ENCODE data around the gene MPP1. TPM values are rescaled to one million over a fixed set of nuclear protein-coding genes. Genes with fewer than 3 reads are reported as not detected.
"Not testable (repeated sequence)": the region's sequence is repeated elsewhere in the genome, so short reads cannot be mapped to it uniquely, and the experiment has no call there.

The MPP1 gene
- total RNA-seq, 1 donor from 2014 or later = 9.2 TPM

DNA sequence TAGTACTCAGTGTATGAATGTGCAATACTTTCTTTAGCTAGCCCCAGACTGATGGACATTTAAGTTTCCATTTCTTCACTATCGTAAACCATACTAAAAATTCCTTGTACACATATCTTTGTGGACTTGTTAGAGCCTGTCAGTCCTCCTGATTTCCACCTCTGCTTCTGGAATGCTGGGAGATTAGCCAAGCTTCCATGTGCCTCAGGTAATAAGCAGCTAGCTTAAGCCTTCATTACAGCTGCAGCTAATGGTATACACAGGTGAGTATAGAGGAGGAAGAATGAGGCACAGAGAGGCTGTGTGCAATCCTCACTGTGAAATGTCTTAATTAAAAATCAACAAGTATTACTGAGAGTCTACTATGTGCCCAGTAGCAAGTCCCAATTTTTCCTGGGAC lies 19.4 kb upstream of the MPP1 start:
- Mint-ChIP-seq H3K4me3 (no peak overlapping the region), H3K27ac (no peak overlapping the region), H3K4me1 (no peaks in the 10 kb centered on the region), H3K27me3 (ENCODE audit: low read depth) (no peaks in the 10 kb centered on the region), H3K36me3 (no peaks in the 10 kb centered on the region), H3K9me3 (peaks cover 30% of the 10 kb centered on the region)
- TF ChIP-seq, protein P1, sequence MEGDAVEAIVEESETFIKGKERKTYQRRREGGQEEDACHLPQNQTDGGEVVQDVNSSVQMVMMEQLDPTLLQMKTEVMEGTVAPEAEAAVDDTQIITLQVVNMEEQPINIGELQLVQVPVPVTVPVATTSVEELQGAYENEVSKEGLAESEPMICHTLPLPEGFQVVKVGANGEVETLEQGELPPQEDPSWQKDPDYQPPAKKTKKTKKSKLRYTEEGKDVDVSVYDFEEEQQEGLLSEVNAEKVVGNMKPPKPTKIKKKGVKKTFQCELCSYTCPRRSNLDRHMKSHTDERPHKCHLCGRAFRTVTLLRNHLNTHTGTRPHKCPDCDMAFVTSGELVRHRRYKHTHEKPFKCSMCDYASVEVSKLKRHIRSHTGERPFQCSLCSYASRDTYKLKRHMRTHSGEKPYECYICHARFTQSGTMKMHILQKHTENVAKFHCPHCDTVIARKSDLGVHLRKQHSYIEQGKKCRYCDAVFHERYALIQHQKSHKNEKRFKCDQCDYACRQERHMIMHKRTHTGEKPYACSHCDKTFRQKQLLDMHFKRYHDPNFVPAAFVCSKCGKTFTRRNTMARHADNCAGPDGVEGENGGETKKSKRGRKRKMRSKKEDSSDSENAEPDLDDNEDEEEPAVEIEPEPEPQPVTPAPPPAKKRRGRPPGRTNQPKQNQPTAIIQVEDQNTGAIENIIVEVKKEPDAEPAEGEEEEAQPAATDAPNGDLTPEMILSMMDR (IDR thresholded peaks at IDR 0.05; ENCODE audit: unreplicated experiment) = no peak
- DNase-seq (ENCODE audit: low spot score in 2 of 2, unreplicated experiment in 2 of 2) = no peak

DNA sequence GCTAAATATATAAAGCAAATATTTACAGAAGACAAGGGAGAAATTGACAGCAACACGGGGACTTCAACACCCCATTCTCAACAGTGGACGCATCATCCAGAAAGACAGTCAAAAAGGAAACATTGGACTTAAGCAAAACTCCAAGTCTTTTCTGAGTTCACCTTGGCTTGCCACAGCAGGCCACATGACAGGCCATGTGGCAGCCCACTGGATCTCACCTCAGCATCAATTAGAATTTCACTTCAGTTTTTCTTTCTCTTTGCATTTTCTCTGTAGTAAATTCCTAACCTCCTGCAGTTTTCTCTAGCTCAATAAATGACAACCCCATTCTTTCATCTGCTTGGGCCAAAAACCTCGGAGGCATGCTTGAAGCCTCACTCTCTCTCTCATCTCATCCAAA lies 16.7 kb upstream of the MPP1 start:
- H3K9me3 Mint-ChIP-seq = peaks cover 23% of the 10 kb centered on the region
- H3K27ac Mint-ChIP-seq = no peak overlapping the region
- H3K4me3 Mint-ChIP-seq = no peak overlapping the region
- H3K4me1 Mint-ChIP-seq = no peaks in the 10 kb centered on the region
- TF ChIP-seq, protein P1 (IDR thresholded peaks at IDR 0.05; ENCODE audit: unreplicated experiment) = no peak
- no peak for DNase-seq (ENCODE audit: low spot score in 2 of 2, unreplicated experiment in 2 of 2)
- no peaks in the 10 kb centered on the region for H3K27me3 Mint-ChIP-seq (ENCODE audit: low read depth)
- H3K36me3 Mint-ChIP-seq = no peaks in the 10 kb centered on the region

DNA sequence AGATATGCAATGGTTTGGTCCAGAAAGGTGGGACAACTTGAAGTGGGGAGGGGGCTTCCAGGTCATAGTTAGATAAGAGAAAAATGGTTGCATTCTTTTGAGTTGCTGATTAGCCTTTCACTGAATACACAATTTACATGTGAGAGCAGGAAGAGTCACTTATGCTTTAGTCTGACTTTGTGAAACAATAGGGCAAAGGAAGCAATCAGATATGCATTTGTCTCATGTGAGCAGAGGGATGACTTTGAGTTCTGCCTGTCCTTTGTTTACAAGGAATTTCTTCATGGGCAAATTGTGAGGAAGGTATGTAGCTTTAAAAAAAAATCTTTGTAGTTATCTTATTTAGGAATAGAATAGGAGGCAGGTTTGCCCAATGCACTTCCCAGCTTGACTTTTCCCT lies 16.2 kb upstream of the MPP1 start:
- Mint-ChIP-seq H3K4me3 (no peak overlapping the region), H3K4me1 (no peaks in the 10 kb centered on the region), H3K27ac (no peak overlapping the region), H3K9me3 (peaks cover 21% of the 10 kb centered on the region), H3K36me3 (no peaks in the 10 kb centered on the region), H3K27me3 (ENCODE audit: low read depth) (no peaks in the 10 kb centered on the region)
- TF ChIP-seq, protein P1 (IDR thresholded peaks at IDR 0.05; ENCODE audit: unreplicated experiment) = no peak
- no peak for DNase-seq (ENCODE audit: low spot score in 2 of 2, unreplicated experiment in 2 of 2)

DNA sequence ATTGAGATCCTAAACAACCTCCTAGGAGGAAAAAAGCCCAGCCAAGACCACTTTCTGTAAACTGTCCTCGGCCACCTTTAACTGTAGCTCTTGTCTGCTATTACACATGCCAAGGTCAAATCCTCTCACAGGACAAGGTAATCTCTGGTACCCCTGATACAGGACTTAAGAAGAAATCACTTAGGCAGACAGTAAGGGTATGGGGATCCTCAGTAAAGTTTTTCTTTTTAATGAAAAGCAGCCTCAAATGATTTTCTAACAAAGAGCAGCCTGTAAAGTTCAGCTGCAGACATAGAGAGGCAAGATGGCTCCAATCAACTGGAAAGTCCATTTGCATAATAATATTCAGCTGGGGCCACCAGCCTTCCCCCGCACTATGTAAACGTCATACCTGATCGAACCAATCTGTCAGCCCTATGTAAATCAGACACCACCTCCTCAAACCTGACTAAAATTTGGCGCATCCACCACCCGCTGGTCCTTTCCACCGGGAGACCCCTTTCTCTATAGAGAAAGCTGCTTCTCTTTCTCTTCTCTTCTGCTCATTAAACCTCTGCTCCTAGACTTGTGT lies 14.6 kb upstream of the MPP1 start:
- no peak overlapping the region for H3K4me3 Mint-ChIP-seq
- no peaks in the 10 kb centered on the region for H3K4me1 Mint-ChIP-seq
- DNase-seq (ENCODE audit: low spot score in 2 of 2, unreplicated experiment in 2 of 2) = no peak
- H3K27ac Mint-ChIP-seq = no peak overlapping the region
- TF ChIP-seq, protein P1 (IDR thresholded peaks at IDR 0.05; ENCODE audit: unreplicated experiment) = no peak
- H3K27me3 Mint-ChIP-seq (ENCODE audit: low read depth) = no peaks in the 10 kb centered on the region
- H3K36me3 Mint-ChIP-seq = no peaks in the 10 kb centered on the region
- H3K9me3 Mint-ChIP-seq = peaks cover 18% of the 10 kb centered on the region

DNA sequence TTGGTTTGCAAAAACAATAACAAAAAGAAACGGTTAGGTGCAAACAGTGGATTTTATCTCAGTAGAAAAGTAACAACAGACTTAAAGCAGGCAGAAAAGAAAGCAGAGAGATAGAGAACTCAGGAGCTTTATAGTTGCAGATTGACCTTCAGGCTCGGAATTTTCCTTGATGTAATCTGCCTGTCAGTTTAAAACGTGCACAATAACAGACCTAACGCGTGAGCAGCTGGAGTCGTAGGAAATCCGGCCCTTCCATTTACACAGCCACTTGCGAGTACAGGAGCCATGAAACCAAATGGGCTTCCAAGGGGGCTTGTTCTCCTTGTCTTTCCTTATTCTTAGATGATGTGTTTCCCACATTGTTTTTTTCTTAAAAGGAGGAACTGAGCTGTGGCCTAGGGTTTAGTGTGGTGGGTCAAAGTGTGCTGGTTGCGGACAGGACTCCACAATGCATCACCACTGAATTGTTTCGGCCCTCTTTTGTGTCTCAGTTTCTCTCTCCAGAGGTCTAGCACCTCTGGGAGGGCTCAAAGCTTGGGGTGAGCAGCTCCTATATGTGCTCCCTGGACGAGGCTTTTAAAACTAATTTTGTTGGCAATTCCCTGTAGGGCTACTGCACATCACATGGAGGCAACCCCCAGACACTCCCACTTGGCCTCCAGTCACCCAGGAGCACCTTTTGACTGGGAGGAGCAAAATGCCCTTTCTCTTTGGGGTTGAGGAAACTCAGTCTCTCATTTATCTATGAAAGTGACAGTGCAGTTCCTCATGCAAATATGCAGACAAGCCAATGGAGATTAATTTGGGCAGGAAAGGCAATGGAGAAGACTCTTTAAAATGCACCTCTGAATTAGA lies 13.9 kb upstream of the MPP1 start:
- TF ChIP-seq, protein P1 (IDR thresholded peaks at IDR 0.05; ENCODE audit: unreplicated experiment) = no peak

DNA sequence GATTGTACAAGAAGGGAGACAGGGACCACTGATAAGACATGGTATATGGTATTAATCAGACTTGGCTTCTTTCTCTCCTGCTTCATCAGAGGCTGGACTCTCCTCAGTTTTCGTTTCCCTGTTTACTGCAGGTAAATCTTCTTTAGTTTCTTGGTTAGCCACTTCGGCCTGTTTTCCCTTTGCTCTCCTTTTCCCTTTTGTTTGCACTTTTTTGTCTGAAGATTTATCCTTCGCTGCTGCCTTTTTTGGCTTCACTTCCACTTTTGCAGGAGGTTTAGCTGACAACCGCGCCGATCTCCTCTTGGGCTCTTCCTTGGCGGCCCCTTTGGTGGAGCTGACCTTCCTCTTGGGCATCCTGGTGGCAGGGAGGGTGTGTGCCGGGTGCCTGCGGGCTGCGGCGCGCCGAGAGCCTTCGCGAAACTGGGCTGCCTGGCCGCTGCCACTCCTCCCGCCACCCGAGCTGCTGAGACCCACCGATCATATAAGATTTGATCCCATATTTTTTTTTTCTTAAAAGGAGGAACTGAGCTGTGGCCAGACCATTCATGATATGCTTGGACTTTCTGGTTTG lies 11.8 kb upstream of the MPP1 start:
- H3K4me1 Mint-ChIP-seq; H3K4me3 Mint-ChIP-seq; H3K9me3 Mint-ChIP-seq; H3K27me3 Mint-ChIP-seq (ENCODE audit: low read depth); H3K36me3 Mint-ChIP-seq; DNase-seq (ENCODE audit: low spot score in 2 of 2, unreplicated experiment in 2 of 2); H3K27ac Mint-ChIP-seq: not testable (repeated sequence)

More for the DNA sequence above, 13.9 kb upstream of the MPP1 start:
- no peaks in the 10 kb centered on the region for H3K27me3 Mint-ChIP-seq (ENCODE audit: low read depth)
- no peaks in the 10 kb centered on the region for H3K36me3 Mint-ChIP-seq
- peaks cover 14% of the 10 kb centered on the region for H3K9me3 Mint-ChIP-seq
- DNase-seq (ENCODE audit: low spot score in 2 of 2, unreplicated experiment in 2 of 2) = no peak
- H3K4me1 Mint-ChIP-seq = no peaks in the 10 kb centered on the region
- no peak overlapping the region for H3K4me3 Mint-ChIP-seq
- no peak overlapping the region for H3K27ac Mint-ChIP-seq

DNA sequence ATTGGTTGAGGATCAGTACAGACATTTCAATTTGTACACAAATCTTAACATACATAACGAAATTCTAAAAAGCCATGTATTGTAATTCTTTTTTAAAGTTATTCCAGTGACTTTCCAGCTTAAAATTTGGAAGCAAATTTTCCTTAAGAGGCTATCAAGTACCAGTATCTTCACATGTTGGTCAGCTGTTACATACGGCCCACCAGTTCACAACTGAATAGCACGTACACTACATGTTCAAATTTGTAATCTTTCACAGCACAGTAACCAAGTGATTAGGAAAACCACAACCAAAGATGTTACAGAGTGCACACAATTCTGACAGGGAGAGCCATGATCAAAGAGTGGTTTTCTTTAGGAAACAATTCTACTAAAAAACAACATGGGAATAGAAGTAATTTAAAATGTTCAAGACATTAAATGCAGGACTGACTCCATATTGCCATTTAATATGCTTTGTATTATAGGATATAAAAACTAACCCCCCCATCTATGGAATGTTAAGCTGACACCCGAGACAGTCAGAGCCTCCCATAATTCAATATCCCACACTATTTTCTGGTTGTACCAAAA lies 11.1 kb upstream of the MPP1 start:
- not testable (repeated sequence) for H3K9me3 Mint-ChIP-seq; H3K4me3 Mint-ChIP-seq; H3K4me1 Mint-ChIP-seq; H3K27ac Mint-ChIP-seq; H3K36me3 Mint-ChIP-seq; H3K27me3 Mint-ChIP-seq (ENCODE audit: low read depth); DNase-seq (ENCODE audit: low spot score in 2 of 2, unreplicated experiment in 2 of 2)
